Pons (tissue), 1 donor: ENCODE measurements around the gene AASDHPPT.

ENCODE experiments used
- DNase-seq: peaks from one replicate; pipeline ENCODE4 v3.0.0-alpha.2; 2016; ENCODE audit warnings: low spot score

AASDHPPT gene

GRCh38 chr11:106086135-106086534, 8.7 kb downstream of the AASDHPPT start:
- DNase-seq, result no peak

GRCh38 chr11:106086850-106087249, 9.4 kb downstream of the AASDHPPT start:
- peak; percentile 42 for DNase-seq

- DNase-seq, result peak; percentile 71
These were observed 10.5 kb downstream of the AASDHPPT start for GRCh38 chr11:106087815-106088435.

GRCh38 chr11:106088896-106089295, 11.4 kb downstream of the AASDHPPT start:
- DNase-seq, result no peak

- no peak for DNase-seq
These were observed 14.1 kb downstream of the AASDHPPT start for GRCh38 chr11:106091480-106092123.

GRCh38 chr11:106092446-106092845, 15.0 kb downstream of the AASDHPPT start:
- DNase-seq, result no peak

- DNase-seq, result no peak
These were observed 21.6 kb downstream of the AASDHPPT start for GRCh38 chr11:106098893-106099553.

- DNase-seq, result no peak
These were observed 23.9 kb downstream of the AASDHPPT start for GRCh38 chr11:106101370-106101769.

GRCh38 chr11:106101819-106102218, 24.4 kb downstream of the AASDHPPT start:
- no peak for DNase-seq

- no peak for DNase-seq
These were observed 28.5 kb downstream of the AASDHPPT start for GRCh38 chr11:106105986-106106385.

- no peak for DNase-seq
These were observed 44.3 kb downstream of the AASDHPPT start for GRCh38 chr11:106121570-106122320.

- no peak for DNase-seq
These were observed 50.1 kb downstream of the AASDHPPT start for GRCh38 chr11:106127604-106128003.

GRCh38 chr11:106128740-106129139, 51.3 kb downstream of the AASDHPPT start:
- DNase-seq, result no peak

- DNase-seq, result no peak
These were observed 54.5 kb downstream of the AASDHPPT start for GRCh38 chr11:106131998-106132397.

- DNase-seq, result no peak
These were observed 55.3 kb downstream of the AASDHPPT start for GRCh38 chr11:106132582-106133354.

GRCh38 chr11:106133529-106133928, 56.1 kb downstream of the AASDHPPT start:
- DNase-seq, result peak; percentile 45

- no peak for DNase-seq
These were observed 59.6 kb downstream of the AASDHPPT start for GRCh38 chr11:106137061-106137460.

GRCh38 chr11:106137758-106138157, 60.3 kb downstream of the AASDHPPT start:
- DNase-seq, result no peak
